HepG2 (cell line): ENCODE results near the gene LRRC34. TPM values are rescaled to one million over a fixed set of nuclear protein-coding genes. Genes with fewer than 3 reads are reported as not detected.

ENCODE experiments used
- KDM5B ChIP-seq: sonication (generic); formaldehyde crosslinking; IDR thresholded peaks from 2 replicates; pipeline ENCODE4 v1.4.0; 2020; ENCODE audit warnings: missing genetic modification reagents, mild to moderate bottlenecking, borderline replicate concordance
- NFYC ChIP-seq: IDR thresholded peaks from 2 replicates; pipeline ENCODE4 v1.6.1; 2016; ENCODE audit warnings: missing genetic modification reagents, missing compliant biosample characterization
- NONO ChIP-seq, 2 experiments: fragments of 450-650 bp in 1 of 2; sonication (generic) in 1 of 2; formaldehyde crosslinking in 1 of 2; IDR thresholded peaks in 1 of 2; conservative IDR thresholded peaks in 1 of 2; 2 replicates each; pipeline versions ENCODE4 v1.6.1 to v1.8.0; 2017 to 2022; ENCODE audit warnings: mild to moderate bottlenecking in 1 of 2, missing genetic modification reagents in 1 of 2, moderate library complexity in 1 of 2
- RAD21 ChIP-seq: fragments of 450-650 bp; formaldehyde crosslinking; IDR thresholded peaks from 2 replicates; pipeline ENCODE4 v1.5.0; 2020; ENCODE audit warnings: mild to moderate bottlenecking
- ZNF180 ChIP-seq: sonication (generic); formaldehyde crosslinking; IDR thresholded peaks from 2 replicates; pipeline ENCODE4 v1.4.0; 2020; ENCODE audit warnings: low read depth, missing genetic modification reagents, borderline replicate concordance
- ZNF644 ChIP-seq: IDR thresholded peaks from 2 replicates; pipeline ENCODE4 v1.6.1; 2016; ENCODE audit warnings: low read depth
- polyA plus RNA-seq, 8 experiments: library from polyadenylated mRNA; depleted of rRNA in 3 of 8; stranded (reverse) in 7 of 8; unstranded in 1 of 8; fragments of >200 nt; fragmentation: Illumina TruSeq in 4 of 8; extraction: Trizol in 4 of 8; gene quantifications; 2 replicates each; pipeline versions ENCODE4 v1.2.1 to v1.2.3, GENCODE V29; 2011 to 2016; ENCODE audit warnings: low read depth in 4 of 8, missing spikeins in 1 of 8, mixed read lengths in 1 of 8; ENCODE audit not compliant: insufficient read depth in 1 of 8
- total RNA-seq, 5 experiments: library from RNA; depleted of rRNA; stranded (reverse); fragments of >200 nt; fragmentation: Illumina TruSeq; extraction: Trizol; gene quantifications; 2 replicates each; pipeline ENCODE4 v1.2.3, GENCODE V29; 2016; ENCODE audit warnings: low read depth in 1 of 5
- TF ChIP-seq, protein P1 (sequence below): sonication (generic); formaldehyde crosslinking; IDR thresholded peaks from 2 replicates; pipeline ENCODE4 v1.4.0; 2020; ENCODE audit warnings: missing genetic modification reagents
- TF ChIP-seq, protein P2 (sequence below): fragments of 450-650 bp; IDR thresholded peaks from 2 replicates; pipeline ENCODE4 v1.6.1; 2017
- TF ChIP-seq, protein P3 (sequence below): sonication (generic); formaldehyde crosslinking; IDR thresholded peaks from 2 replicates; pipeline ENCODE4 v1.5.1; 2020; ENCODE audit warnings: mild to moderate bottlenecking, missing genetic modification reagents, borderline replicate concordance
- TF ChIP-seq, protein P4 (sequence below): sonication (generic); formaldehyde crosslinking; IDR thresholded peaks from 2 replicates; pipeline ENCODE4 v1.5.1; 2020; ENCODE audit warnings: mild to moderate bottlenecking, missing genetic modification reagents, moderate library complexity

The LRRC34 gene
- total and polyA plus RNA-seq, 2 of the 13 experiments (the other 11 are each of a cell fraction or from before 2014, with no cell fraction given): not detected

DNA sequence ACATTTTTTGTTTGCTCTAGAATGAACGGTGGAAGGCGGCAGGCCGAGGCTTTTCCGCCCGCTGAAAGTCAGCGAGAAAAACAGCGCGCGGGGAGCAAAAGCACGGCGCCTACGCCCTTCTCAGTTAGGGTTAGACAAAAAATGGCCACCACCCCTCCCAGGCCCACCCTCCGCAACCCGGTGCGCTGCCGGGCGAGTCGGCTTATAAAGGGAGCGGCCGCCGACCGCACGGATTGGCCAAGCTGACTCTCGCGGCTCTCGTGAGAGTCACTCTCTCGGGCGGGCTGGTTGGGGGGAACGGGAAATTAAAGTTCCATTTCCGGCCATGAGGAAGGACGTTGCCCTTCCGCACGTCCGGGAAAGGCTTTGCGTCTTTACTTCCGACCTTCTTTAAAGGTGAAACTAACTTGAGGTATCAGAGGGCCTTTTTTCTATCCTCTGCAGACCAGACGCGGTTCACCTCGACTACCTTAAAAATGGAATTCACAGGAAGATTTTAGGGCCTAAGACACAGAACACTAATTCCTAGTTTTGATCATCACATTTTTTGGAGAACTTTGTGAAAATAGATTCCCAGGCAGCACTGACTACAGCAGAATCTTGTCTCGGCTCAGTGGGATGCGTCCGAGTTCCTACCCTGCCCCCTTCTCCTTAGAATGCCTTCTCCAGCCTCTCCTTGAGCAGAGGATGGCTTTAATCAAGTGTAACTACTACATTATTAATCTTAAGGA is 47.7 kb downstream of the LRRC34 start, which contains the start of gene TERC (continued):
- TF ChIP-seq, protein P1, sequence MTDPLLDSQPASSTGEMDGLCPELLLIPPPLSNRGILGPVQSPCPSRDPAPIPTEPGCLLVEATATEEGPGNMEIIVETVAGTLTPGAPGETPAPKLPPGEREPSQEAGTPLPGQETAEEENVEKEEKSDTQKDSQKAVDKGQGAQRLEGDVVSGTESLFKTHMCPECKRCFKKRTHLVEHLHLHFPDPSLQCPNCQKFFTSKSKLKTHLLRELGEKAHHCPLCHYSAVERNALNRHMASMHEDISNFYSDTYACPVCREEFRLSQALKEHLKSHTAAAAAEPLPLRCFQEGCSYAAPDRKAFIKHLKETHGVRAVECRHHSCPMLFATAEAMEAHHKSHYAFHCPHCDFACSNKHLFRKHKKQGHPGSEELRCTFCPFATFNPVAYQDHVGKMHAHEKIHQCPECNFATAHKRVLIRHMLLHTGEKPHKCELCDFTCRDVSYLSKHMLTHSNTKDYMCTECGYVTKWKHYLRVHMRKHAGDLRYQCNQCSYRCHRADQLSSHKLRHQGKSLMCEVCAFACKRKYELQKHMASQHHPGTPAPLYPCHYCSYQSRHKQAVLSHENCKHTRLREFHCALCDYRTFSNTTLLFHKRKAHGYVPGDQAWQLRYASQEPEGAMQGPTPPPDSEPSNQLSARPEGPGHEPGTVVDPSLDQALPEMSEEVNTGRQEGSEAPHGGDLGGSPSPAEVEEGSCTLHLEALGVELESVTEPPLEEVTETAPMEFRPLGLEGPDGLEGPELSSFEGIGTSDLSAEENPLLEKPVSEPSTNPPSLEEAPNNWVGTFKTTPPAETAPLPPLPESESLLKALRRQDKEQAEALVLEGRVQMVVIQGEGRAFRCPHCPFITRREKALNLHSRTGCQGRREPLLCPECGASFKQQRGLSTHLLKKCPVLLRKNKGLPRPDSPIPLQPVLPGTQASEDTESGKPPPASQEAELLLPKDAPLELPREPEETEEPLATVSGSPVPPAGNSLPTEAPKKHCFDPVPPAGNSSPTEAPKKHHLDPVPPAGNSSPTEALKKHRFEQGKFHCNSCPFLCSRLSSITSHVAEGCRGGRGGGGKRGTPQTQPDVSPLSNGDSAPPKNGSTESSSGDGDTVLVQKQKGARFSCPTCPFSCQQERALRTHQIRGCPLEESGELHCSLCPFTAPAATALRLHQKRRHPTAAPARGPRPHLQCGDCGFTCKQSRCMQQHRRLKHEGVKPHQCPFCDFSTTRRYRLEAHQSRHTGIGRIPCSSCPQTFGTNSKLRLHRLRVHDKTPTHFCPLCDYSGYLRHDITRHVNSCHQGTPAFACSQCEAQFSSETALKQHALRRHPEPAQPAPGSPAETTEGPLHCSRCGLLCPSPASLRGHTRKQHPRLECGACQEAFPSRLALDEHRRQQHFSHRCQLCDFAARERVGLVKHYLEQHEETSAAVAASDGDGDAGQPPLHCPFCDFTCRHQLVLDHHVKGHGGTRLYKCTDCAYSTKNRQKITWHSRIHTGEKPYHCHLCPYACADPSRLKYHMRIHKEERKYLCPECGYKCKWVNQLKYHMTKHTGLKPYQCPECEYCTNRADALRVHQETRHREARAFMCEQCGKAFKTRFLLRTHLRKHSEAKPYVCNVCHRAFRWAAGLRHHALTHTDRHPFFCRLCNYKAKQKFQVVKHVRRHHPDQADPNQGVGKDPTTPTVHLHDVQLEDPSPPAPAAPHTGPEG (CRISPR knock-in tag): peak; percentile 26; the same call in 1 of the 2 replicates
- TF ChIP-seq KDM5B (CRISPR knock-in tag): 0 out of 2 replicates have a peak, but pooled peaks have one; percentile 0
- TF ChIP-seq, protein P2, sequence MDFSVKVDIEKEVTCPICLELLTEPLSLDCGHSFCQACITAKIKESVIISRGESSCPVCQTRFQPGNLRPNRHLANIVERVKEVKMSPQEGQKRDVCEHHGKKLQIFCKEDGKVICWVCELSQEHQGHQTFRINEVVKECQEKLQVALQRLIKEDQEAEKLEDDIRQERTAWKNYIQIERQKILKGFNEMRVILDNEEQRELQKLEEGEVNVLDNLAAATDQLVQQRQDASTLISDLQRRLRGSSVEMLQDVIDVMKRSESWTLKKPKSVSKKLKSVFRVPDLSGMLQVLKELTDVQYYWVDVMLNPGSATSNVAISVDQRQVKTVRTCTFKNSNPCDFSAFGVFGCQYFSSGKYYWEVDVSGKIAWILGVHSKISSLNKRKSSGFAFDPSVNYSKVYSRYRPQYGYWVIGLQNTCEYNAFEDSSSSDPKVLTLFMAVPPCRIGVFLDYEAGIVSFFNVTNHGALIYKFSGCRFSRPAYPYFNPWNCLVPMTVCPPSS: no peak
- TF ChIP-seq, protein P3, sequence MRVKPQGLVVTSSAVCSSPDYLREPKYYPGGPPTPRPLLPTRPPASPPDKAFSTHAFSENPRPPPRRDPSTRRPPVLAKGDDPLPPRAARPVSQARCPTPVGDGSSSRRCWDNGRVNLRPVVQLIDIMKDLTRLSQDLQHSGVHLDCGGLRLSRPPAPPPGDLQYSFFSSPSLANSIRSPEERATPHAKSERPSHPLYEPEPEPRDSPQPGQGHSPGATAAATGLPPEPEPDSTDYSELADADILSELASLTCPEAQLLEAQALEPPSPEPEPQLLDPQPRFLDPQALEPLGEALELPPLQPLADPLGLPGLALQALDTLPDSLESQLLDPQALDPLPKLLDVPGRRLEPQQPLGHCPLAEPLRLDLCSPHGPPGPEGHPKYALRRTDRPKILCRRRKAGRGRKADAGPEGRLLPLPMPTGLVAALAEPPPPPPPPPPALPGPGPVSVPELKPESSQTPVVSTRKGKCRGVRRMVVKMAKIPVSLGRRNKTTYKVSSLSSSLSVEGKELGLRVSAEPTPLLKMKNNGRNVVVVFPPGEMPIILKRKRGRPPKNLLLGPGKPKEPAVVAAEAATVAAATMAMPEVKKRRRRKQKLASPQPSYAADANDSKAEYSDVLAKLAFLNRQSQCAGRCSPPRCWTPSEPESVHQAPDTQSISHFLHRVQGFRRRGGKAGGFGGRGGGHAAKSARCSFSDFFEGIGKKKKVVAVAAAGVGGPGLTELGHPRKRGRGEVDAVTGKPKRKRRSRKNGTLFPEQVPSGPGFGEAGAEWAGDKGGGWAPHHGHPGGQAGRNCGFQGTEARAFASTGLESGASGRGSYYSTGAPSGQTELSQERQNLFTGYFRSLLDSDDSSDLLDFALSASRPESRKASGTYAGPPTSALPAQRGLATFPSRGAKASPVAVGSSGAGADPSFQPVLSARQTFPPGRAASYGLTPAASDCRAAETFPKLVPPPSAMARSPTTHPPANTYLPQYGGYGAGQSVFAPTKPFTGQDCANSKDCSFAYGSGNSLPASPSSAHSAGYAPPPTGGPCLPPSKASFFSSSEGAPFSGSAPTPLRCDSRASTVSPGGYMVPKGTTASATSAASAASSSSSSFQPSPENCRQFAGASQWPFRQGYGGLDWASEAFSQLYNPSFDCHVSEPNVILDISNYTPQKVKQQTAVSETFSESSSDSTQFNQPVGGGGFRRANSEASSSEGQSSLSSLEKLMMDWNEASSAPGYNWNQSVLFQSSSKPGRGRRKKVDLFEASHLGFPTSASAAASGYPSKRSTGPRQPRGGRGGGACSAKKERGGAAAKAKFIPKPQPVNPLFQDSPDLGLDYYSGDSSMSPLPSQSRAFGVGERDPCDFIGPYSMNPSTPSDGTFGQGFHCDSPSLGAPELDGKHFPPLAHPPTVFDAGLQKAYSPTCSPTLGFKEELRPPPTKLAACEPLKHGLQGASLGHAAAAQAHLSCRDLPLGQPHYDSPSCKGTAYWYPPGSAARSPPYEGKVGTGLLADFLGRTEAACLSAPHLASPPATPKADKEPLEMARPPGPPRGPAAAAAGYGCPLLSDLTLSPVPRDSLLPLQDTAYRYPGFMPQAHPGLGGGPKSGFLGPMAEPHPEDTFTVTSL: no peak
- TF ChIP-seq NFYC (CRISPR knock-in tag): peak; percentile 75
- no peak for TF ChIP-seq RAD21 (CRISPR knock-in tag)
- TF ChIP-seq, protein P4, sequence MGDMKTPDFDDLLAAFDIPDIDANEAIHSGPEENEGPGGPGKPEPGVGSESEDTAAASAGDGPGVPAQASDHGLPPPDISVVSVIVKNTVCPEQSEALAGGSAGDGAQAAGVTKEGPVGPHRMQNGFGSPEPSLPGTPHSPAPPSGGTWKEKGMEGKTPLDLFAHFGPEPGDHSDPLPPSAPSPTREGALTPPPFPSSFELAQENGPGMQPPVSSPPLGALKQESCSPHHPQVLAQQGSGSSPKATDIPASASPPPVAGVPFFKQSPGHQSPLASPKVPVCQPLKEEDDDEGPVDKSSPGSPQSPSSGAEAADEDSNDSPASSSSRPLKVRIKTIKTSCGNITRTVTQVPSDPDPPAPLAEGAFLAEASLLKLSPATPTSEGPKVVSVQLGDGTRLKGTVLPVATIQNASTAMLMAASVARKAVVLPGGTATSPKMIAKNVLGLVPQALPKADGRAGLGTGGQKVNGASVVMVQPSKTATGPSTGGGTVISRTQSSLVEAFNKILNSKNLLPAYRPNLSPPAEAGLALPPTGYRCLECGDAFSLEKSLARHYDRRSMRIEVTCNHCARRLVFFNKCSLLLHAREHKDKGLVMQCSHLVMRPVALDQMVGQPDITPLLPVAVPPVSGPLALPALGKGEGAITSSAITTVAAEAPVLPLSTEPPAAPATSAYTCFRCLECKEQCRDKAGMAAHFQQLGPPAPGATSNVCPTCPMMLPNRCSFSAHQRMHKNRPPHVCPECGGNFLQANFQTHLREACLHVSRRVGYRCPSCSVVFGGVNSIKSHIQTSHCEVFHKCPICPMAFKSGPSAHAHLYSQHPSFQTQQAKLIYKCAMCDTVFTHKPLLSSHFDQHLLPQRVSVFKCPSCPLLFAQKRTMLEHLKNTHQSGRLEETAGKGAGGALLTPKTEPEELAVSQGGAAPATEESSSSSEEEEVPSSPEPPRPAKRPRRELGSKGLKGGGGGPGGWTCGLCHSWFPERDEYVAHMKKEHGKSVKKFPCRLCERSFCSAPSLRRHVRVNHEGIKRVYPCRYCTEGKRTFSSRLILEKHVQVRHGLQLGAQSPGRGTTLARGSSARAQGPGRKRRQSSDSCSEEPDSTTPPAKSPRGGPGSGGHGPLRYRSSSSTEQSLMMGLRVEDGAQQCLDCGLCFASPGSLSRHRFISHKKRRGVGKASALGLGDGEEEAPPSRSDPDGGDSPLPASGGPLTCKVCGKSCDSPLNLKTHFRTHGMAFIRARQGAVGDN (CRISPR knock-in tag): peak; percentile 67
- no peak for TF ChIP-seq NONO (IDR thresholded peaks at IDR 0.05)
- TF ChIP-seq NONO (CRISPR knock-in tag; conservative IDR thresholded peaks at IDR 0.05): 0 out of 2 replicates have a peak, but pooled peaks have one; percentile 28
- no peak for TF ChIP-seq ZNF180 (CRISPR knock-in tag)
- no peak for TF ChIP-seq ZNF644 (CRISPR knock-in tag)
